NCI-H146 (cell line): ENCODE data around the gene COG7.
"Not testable (repeated sequence)": the region's sequence is repeated elsewhere in the genome, so short reads cannot be mapped to it uniquely, and the experiment has no call there.

Experiments used
- DNase-seq: peaks from one replicate; lab custom pipeline; 2025; lab: John Stamatoyannopoulos, UW

Gene COG7

DNA sequence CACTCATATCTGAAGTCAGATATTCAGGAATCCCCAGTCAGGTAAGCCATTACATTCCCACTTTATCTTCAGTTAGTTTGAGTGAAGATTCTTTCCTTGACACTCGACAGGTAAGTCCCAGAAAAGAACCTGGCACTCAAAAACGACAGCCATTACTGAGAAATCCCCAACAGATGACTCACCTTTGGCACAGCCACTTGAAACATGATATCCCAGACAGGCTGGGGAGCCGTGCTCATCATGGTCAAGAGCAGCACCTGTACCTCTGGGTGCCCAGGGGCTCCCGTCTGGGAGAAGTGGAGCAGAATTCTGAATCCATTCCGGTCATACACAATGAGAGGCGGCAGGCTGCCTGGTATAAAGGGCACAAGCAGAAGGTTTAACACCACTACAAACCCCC is 16.8 kb upstream of the COG7 start:
- no peak for DNase-seq

DNA sequence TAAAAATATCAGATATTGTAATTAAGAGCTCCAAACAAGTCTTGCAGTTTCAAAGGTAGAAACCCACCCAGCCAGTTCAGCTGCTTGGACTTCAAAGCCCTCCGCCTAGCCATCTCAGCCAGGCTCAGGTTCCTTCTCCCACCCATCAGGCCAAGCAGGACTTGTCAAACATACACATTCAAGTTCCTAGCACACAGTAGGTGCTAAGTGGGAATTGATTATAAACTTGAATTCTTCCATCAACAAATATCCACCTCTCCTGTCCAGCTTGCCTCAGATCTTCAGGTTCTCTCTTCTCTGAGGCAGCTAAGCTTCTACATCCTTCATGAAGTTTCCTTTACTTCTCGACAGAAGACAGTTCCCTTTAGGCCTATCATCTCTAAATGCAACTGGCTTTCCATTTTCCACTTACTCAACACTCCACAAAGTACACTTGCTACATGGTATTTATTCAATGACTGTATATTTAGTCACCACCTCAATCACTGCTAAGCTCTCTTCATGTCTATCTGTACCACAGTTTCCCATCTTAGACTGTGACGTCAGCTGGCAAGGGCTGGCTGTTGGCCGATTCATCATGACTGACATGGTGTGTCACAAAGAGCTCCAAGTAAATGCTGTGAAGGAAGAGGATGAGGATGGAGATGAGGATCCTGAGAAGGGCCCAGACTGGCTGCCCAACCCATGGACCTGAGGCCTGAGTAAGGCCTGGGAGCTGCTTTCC is 13.3 kb upstream of the COG7 start:
- DNase-seq = no peak

DNA sequence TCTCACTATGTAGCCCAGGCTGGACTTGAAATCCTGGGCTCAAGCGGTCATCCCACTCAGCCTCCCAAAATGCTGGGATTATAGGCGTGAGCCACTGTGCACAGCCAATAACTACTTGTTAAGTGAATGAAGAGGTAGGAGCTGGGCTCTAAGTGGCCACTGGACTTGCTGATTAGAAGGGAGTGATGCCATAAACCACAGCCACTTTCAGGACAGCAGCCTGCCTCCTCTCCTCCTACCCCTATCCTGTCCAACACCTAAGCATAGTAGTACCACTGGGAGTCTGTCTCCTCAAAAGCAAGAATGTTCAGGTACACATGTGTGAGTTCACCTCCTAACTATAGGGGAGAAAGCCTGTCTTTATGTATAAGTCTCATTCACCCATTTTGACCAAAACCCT is 12.2 kb upstream of the COG7 start:
- DNase-seq = no peak

DNA sequence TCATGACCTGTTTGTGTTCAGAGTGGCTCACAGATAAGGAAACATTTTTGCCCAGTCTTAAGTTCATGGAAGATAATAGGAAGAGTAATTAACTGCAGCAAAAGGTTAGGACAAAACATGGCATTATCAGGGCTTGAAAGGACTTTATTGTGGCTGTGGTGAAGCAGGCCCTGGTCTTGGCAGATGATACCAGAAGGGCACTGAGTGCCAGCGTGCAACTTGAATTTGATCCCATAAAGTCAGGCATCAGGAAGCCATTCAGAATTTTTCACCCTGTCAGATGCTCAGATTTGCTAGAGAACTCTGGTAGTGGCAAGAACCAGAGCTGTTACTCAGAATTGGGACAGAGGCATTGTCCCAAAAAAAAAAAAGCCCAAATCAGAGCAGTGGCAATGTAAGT is 11.2 kb upstream of the COG7 start:
- no peak for DNase-seq

DNA sequence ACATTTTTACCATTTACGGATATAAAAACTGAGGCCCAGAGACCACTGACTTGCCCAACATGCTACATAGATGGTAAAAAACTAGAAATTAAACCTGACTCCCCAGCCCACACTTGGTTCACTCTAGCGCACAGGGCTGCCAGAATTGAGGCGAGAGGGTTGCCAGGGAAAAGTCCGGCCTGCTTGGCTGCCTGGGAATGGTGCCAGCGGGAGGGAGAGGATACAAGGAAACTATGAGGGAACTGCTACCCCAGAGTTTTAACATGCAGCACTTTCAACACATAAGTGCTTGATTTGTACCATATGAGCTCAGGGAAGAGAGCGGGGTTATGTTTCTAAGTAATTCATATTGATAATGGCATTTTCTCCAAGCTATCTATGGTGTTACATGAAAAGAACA is 10.0 kb upstream of the COG7 start:
- not testable (repeated sequence) for DNase-seq

DNA sequence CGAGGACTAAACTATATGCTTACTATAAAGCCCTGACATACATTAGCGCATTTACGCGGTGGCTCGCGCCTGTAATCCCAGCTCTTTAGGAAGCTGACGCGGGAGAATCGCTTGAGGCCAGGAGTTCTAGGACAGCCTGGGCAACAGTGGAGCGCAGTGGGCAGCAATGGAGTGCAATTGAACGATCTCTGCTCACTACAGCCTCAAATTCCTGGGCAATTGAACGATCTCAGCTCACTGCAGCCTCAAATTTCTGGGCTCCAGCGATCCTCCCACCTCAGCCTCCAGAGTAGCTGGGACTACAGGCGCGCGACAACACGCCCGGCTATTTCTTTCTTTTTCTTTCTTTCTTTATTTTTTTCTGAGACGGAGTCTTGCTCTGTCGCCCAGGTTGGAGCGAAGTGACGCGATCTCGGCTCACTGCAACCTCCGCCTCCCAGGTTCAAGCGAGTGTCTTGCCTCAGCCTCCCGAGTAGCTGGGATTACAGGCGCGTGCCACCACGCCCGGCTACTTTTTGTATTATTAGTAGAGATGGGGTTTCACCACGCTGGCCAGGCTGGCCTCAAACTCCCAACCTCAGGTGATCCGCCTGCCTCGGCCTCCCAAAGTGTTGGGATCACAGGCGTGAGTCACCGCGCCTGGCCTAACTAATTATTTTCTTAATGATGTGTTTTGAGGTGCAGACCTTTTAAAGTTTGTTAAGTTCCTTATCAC is 506 bp upstream of the COG7 start:
- no peak for DNase-seq

DNA sequence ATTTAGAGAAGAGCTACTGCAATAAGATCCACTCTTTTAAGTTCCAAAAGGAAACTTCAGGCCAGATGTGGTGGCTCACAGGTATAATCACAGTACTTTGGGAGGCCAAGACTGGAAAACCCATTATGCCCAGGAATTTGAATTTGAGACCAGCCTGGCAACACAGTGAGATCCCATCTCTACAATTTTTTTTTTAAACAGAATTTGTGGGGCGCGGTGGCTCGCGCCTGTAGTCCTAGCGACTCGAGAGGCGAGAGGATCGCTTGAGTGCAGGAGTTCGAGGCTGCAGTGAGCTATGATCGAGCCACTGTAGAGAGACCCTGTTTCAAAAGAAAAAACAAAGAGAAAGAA is 793 bp downstream of the COG7 start:
- no peak for DNase-seq

DNA sequence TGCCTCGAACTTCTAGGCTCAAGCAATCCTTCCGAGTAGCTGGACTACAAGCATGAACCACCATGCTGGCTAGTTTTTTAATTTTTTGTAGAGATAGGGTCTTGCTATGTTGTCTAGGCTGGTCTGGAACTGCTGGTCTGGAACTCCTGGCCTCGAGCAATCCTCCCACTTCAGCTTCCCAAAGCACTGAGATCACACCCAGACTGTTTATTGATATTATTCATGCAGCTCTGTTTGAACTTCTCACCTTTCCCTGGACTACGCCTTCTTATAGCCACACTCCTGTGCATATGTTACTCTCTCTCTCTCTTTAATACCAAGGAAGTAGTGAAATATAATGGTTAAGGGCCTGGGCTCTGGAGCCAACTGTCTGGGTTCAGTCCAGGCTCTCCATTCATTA is 4.6 kb downstream of the COG7 start:
- no peak for DNase-seq

DNA sequence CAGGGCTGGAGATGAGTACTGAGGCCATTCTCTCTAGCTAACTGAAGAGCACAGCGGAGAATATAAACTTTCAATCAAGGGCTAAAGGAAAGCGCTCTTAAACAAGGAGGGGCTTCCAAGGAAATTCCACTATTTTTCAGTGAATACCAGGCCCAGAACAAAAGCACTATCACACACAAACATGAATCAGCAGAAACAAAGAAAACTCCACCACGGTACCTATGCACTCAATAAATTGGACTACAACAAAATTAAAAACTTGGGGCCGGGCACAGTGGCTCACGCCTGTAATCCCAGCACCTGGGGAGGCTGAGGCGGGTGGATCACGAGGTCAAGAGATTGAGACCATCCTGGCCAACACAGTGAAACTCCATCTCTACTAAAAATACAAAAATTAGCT is 15.4 kb downstream of the COG7 start:
- DNase-seq = not testable (repeated sequence)

DNA sequence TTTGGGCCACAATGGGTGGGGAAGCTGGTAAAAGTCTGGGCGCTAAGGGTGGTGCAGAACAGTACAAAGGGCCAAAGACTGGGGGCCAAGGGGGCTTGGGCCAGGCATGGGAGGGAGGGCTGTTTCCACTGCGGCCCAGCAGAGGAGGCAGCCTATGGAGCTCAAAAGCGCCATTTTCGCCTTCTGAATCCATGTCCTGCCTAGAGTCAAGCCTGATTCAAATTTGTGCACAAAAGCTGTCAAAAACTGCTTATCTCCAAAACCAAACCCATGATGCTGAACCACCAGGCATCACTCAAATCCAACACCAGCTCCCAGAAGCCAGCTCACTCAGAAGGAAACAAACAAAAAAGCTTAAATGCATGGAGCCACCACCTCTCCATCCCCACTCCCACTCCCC is 16.0 kb downstream of the COG7 start:
- no peak for DNase-seq

DNA sequence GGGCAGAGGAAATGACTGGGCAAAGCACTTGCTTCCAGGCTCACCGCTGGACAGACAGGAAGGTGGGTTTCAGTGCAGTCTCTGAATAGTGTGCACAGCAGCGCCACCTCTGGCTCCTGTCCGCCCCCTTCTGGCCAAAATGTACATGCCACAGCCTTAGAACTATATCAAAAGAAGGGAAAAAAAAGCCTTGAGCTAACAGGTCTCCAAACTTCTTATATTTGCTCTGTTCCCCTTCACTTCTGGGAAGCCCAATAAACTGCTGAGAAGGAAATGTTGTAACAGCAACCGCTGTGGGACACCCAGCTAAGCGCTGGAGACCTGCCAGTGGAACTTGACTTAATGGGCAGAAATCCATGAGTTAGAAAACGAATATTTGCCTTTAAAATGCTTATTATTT is 17.5 kb downstream of the COG7 start:
- DNase-seq = peak; percentile 68

DNA sequence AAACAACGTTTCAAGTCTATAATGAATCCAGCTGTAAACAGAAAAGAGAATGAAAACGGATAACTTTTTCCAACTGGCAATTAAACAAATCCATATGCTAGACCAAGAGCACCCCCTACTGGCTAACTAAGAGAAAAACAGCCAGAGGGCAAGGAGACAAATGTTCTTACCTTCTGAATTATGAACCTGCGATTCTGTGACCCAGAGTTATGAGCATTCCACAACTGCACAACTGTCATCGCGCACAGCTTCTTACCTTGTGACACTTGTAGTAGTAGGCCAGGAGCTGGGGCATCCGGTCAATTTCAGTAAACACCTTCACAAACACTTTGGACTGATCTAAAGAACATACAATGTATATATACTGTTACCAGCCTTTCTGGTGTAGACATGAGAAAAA is 18.6 kb downstream of the COG7 start:
- DNase-seq = peak; percentile 66

DNA sequence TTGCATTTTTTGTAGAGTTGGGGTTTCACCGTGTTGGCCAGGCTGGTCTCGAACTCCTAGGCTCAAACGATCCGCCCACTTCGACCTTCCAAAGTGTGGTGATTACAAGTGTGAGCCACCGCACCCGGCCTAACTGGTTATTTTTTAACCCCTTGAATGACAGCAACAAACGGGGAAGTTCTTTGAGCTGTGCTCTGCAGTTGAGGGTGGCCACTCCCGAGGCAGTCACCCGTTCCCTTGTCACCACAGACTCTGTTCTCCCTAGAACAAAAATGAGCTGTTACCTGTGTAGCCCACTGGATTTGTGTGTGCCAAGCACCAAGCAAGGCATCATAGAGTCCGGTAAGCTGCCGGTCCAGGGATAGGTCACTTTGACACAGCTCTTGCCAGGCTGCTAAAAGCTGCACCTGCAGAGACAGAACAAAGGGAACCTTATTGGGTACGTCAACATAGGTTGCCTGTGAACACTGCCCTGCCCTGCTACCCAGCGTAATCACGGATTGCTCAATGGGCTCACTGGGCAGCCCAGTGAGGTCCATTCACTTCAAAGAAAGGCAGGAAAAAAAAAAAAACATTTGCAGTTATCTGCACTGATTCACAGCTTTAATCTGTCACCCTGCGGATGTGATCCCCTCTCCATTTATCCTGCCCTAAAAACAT is 19.6 kb downstream of the COG7 start:
- peak; percentile 35 for DNase-seq

DNA sequence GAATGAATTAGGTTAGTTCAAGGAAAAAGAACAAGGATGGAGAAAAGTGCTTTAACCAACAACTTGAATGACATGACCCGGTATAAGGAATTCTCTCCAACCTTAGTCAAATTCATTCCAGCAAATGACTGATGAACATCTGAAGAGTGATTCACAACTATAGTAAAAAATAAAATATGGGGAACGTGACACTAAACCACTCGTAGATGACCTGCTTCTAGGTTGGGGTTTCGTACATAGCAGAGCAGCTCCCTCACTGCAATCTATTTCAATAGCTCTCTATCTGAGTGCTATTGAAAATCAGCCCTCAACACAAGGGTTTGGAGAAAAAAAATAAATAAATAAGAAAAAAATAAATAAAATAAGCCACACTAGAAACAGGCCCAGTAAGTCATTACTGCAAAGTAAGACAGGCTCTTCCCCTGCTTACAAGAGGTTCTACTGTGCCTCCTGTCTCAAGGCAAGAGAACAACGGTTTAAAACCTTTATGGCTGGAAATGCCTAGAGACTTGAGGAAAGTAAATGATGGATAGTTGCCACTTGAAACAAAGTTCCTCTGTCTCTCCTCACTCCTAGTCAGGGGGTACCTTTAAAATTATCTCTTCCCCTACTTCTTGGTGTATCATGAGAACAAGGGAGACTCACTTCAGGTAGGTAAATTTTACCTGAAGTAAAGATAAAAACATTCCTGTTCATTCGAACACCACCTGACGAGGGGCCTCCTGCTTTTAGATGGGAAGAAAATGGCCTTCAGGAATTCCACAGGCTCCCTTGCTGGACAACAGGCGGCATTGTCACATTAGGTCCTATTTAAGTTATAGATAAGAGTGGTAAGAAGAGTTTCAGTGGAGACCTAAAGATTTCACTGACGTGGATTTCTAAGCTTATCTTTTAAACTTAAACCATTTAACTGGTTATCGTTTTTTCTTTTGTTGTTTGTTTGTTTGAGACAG is 20.5 kb downstream of the COG7 start:
- DNase-seq = no peak

DNA sequence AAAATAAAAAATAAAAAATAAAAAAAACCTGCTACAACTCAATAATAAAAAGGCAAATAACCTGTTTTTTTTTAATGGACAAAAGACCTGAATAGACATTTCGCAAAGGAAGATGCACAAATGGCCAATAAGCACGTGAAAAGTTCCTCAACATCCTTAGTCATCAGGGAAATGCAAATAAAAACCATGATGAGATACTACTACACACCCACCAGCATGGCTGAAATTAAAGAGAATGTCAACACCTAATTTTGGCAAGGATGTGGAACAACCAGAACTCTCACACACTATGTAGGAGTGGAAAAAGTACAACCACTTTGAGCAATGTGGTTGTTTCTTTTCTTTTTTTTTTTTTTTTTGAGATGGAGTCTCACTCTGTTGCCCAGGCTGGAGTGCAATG is 24.6 kb downstream of the COG7 start:
- no peak for DNase-seq

DNA sequence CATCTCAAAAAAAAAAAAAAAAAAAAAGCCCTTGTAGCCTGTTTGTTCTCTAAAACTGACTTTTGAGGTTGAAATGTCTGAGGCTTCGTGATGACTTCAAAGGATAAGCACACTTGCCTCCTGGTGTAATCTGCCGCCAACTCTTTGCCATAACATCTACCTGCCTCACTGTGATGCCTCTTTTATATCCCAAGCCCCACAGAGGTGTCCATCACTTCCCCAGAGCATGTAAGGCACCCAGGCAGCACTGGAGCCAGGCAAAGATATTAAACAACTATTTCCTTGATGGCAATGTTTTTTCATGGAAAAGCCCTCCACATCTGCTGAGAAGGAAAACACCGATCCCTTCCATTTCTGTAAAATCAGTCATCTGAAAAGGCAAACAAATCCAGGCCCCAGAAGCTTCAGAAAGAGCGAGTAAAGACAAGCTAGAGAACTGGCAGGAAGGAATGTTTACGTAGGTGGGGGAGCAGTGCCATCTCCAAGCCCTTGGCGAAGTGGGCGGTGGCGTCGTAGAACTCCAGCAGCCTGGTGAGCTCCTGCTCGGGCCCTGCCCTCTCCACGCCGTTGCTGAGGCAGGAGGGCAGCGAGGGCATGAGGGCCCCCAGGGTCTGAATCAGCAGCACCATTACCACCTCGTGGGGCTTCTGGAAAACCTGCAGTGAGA is 28.6 kb downstream of the COG7 start:
- no peak for DNase-seq

DNA sequence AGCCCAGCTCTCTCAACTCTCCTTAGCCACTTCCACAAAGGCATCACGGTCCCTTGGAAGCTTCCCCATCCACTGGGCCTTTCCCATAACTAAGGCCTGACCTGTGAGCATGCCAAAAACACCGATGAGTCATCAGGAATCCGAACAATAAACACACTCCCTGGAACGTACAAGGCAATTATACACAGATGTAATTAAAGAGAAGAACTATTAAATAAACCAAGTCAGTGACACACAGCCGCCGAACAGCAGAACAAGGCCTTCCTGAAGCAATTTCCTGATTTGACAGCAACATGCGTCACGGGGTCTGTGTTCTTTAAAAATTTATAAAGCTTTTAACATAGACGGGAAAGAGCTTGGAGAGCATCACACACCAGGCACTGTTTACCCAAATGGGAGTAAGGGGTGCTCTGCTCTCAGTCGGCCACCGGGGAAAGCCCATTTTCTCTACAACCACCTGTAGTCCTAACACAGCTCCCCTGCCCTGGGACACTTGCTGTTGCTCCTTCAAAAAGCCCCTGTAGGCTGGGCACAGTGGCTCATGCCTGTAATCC is 29.4 kb downstream of the COG7 start:
- DNase-seq = peak; percentile 43

DNA sequence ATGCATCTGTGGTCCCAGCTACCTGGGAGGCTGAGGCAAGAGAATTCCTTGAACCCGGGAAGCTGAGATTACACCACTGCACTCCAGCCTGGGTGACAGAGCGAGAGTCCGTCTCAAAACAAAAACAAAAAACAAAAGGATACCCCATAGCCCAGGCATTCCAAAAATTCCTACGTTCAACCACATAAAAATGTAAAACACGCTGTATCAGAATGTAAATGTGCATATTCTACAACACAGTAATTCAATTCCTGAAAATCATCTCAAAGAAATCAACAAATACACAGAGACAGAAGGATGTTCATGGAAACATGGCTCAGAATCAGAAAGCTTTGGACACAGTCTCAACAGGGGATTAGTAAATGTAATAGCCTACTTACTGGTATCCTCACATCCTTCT is 33.0 kb downstream of the COG7 start:
- no peak for DNase-seq

DNA sequence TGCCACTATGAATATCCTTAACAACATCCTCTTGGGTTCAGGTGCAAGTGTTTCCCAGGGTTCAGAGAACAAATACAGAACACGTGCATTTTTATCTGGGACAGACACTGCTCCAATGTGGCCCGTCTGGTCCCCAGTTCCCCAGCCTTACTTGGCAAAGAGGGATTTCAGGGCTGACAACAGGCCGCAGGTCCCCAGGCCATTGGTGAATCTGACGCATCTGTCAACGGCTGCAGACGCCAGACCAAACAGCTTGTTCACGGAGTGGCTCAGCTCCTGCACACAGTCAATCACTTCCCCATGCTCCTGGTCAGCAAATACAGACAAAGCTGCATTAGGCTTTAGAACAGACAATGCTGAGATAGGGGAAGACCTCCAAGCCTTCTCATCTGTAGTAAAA is 36.2 kb downstream of the COG7 start:
- no peak for DNase-seq

DNA sequence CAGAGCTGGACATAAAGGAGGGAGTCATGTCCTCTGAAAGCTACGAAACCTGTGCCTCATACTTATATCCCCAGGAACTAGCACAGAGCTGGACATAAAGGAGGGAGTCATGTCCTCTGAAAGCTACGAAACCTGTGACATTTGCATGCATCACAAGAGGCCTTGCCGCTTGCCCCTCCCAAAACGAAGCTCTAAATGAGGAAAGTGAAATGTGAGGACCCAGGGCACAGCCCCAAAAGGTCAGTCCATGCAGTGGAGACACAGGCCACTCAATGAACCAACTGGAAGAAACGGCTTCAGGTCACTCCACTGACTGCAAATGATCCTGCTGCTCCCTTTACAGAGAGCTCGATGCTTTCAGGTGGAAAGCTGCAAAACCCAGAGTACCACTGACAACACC is 38.3 kb downstream of the COG7 start:
- no peak for DNase-seq

DNA sequence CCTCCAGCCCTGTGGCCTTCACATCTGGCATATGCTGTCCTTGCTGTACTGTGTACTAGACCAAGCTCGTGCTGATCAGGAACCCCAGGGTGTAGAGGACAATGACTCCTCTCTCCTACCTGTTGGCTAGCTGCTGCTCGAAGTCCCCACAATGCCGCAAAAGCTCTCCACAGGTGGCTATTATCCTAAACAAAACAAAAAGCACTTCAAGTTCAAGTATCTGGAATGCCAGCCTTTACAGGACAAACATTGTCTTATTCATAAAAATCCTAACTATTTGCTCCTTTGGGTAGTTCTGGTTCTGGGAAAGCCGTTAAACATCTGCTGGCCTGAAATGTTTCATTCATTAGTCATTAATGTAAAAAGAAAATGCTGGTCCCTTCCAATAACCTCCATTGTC is 42.8 kb downstream of the COG7 start:
- peak; percentile 60 for DNase-seq
